Transverse colon (tissue), 4 donors: ENCODE data around the gene DOCK10. TPM values are rescaled to one million over a fixed set of nuclear protein-coding genes. Genes with fewer than 3 reads are reported as not detected.

Experiments
- DNase-seq: peaks from one replicate; pipeline ENCODE4 v3.0.0-alpha.2; 2019
- H3K27ac ChIP-seq, 4 donors: fragments of 200-600 bp; sonication (generic); 2 replicates each; pipeline ENCODE4 v1.5.1; 2016 to 2018; ENCODE audit warnings: inconsistent platforms in 4 of 4
- H3K27me3 ChIP-seq: fragments of 200-600 bp; sonication (generic); 2 replicates; pipeline ENCODE4 v1.5.1; 2017; ENCODE audit warnings: inconsistent platforms
- H3K36me3 ChIP-seq, 4 donors: fragments of 200-600 bp; sonication (generic); 2 replicates each; pipeline ENCODE4 v1.5.1; 2017 to 2019; ENCODE audit warnings: inconsistent platforms in 4 of 4
- H3K4me1 ChIP-seq, 4 donors: fragments of 200-600 bp; sonication (generic); 2 replicates each; pipeline ENCODE4 v1.5.1; 2017 to 2020; ENCODE audit warnings: inconsistent platforms in 4 of 4
- H3K4me3 ChIP-seq, 4 donors: fragments of 200-600 bp; sonication (generic); 1 replicate in 1 of 4; 2 replicates in 3 of 4; pipeline versions ENCODE4 v1.5.1 to v1.6.1; 2017 to 2019; ENCODE audit warnings: inconsistent platforms in 4 of 4
- H3K9me3 ChIP-seq, 2 donors: fragments of 200-600 bp; sonication (generic); 2 replicates each; pipeline ENCODE4 v1.5.1; 2017 to 2019; ENCODE audit warnings: inconsistent platforms in 2 of 2
- CTCF ChIP-seq, 5 experiments: fragments of 200-600 bp in 3 of 5; fragments of 450-650 bp in 2 of 5; sonication (generic) in 3 of 5; IDR thresholded peaks; 1 replicate in 2 of 5; 2 replicates in 3 of 5; pipeline ENCODE4 v1.5.1; 2016 to 2017; ENCODE audit warnings: antibody characterized with exemption in 5 of 5, inconsistent platforms in 3 of 5, mild to moderate bottlenecking in 2 of 5, moderate library complexity in 1 of 5
- EP300 ChIP-seq: sonication (generic); formaldehyde crosslinking; IDR thresholded peaks from one replicate; pipeline ENCODE4 v1.6.1; 2017; ENCODE audit warnings: antibody characterized with exemption, low read depth
- POLR2A ChIP-seq: fragments of 450-650 bp; IDR thresholded peaks from one replicate; pipeline ENCODE4 v1.6.1; 2016; ENCODE audit warnings: antibody characterized with exemption, mild to moderate bottlenecking, moderate library complexity
- POLR2AphosphoS5 ChIP-seq, 3 donors: sonication (generic); formaldehyde crosslinking; IDR thresholded peaks; one replicate each; pipeline ENCODE4 v1.6.1; 2016; ENCODE audit warnings: antibody characterized with exemption in 3 of 3
- WGBS, 2 donors: methylation state at CpG; one replicate each; pipeline ENCODE4 v1.1.5; 2018; ENCODE audit warnings: low coverage in 1 of 2; 5-methylcytosine and 5-hydroxymethylcytosine counted together
- in situ Hi-C, 4 donors: fragments of 200-750 bp; cut with MboI; loops; one replicate each; pipeline versions ENCODE4 v1.15.0 to v1.15.1; 2017; ENCODE audit warnings: low sequenced_read_pairs in 3 of 4, low pct_ligation_motif_present in 1 of 4, low pct_unique_long_range_greater_than_20kb in 1 of 4
- intact Hi-C: fragments of 100-400 bp; cut with DNase I; formaldehyde crosslinking; loops from one replicate; pipeline ENCODE4 v1.15.1; 2023; ENCODE audit warnings: low total_unique reads
- total RNA-seq, 4 donors: library from RNA; depleted of rRNA; stranded (reverse); fragments of >200 nt; gene quantifications; one replicate each; pipeline ENCODE4 v1.1.0, GENCODE V29; 2016

DOCK10 gene
- total RNA-seq, 4 donors from 2014 or later: 5.2 to 64.7 (median 14.5) TPM

DNA sequence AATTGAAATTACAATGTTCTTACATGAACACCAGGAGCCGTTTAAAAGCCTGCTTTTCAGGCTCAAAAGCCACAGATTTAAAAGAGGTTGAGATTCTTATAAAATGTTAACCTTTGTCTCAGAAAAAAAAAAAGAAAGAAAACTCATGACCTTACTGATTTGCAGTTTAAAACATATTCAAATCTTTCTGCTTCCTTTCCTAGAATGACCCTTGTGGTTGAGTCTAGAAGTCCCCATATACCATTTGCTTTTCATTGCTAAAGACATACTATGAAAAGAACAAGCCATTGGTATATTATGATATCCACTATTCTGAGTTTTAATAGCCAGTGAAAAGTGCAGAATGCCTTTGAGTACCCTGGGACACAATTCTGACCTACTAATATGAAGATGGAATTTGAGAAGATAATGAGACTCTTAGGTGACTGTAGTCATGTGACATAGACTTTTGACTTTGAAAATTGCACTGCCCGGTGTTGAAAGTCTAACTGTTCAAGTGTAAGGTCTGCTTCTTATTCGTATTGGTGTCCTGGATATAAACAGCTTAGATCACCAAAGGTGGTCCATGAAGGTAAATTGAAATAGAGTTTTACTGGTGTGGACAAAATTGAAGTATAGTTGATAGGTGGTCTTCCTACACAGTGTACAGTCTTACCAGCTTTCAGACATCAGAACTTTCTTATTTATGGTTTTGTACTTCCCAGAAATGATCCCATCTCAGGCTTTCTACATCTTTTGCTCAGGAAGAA, 117.0 kb downstream of the DOCK10 start:
- in situ Hi-C loops: no loop called here
- intact Hi-C loops: no loop called here
- TF ChIP-seq POLR2A (no peak), CTCF (IDR thresholded peaks at IDR 0.05) (no peak), POLR2AphosphoS5 (IDR thresholded peaks at IDR 0.05) (no peak), EP300 (no peak)
- H3K4me1 ChIP-seq: peaks cover 5 to 44% (median 17%) of the 10 kb centered on the region in 4 donors
- peak overlapping the region; percentile 46 to 73 (median 62) for H3K27ac ChIP-seq
- H3K27me3 ChIP-seq: no peaks in the 10 kb centered on the region
- WGBS, 2 donors: 65 to 78% methylated on average over 2 to 3 of the region's 3 CpGs
- no peak overlapping the region for H3K4me3 ChIP-seq
- DNase-seq: no peak
- H3K9me3 ChIP-seq: no peaks in the 10 kb centered on the region
- H3K36me3 ChIP-seq: no peaks in the 10 kb centered on the region

DNA sequence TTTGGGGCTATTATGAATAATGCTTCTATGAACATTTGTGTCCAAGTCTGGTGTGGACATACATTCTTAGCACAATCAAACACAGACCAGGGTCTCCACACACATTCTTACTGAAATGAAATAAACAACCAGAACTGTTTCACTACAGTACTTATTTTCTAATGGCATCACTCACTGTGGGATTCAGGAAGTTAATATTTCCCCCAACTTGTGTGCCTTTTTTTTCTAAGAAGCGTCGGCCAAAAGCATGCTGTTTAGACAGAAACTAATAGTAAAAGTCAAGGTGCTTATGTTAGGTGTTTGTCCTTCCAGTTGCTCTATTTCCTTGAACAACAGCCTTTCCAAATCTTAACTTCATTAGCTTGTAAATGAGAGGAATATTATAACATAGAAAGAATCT, 117.6 kb downstream of the DOCK10 start:
- intact Hi-C loops: no loop called here
- no peak for DNase-seq
- Histone ChIP-seq H3K4me3 (no peak overlapping the region), H3K9me3 (no peaks in the 10 kb centered on the region), H3K27ac (no peak overlapping the region), H3K36me3 (no peaks in the 10 kb centered on the region), H3K27me3 (no peaks in the 10 kb centered on the region), H3K4me1 (peaks cover 5 to 44% (median 17%) of the 10 kb centered on the region in 4 donors)
- WGBS, 2 donors: 69 to 73% methylated on average over 2 of the region's 2 CpGs
- in situ Hi-C loops: no loop called here
- TF ChIP-seq POLR2A: no peak
- TF ChIP-seq POLR2AphosphoS5 (IDR thresholded peaks at IDR 0.05): no peak
- TF ChIP-seq CTCF (IDR thresholded peaks at IDR 0.05): no peak
- TF ChIP-seq EP300: no peak

DNA sequence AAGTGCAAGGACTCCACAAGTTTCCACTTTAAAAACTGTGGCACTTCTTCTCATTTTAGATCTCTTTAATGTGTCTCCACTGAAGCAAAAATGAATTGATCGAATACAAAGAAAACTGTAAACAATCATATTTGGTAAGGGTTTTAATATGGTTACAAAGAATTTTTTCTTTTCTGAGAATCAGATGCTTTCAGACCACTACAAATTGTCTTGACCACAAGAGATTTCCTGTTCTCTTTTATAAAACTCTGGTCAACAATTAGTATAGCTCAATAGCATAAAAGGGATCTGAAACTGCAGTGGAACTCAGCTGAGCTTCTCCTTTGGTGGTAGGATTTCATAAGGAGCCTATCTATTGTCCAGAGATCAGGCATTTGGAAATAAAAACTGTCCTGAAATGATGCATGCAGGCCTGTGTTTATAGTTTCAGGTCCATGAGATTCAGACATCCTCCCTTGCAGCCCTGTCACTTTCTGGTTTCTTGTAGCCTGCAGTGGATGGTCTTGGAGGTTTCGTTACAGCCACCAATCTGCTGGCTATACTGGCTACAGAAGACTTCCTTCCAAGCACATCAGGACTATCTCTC, 120.0 kb downstream of the DOCK10 start:
- no peaks in the 10 kb centered on the region for H3K27me3 ChIP-seq
- intact Hi-C loops: no loop called here
- in situ Hi-C loops: no loop called here
- peak overlapping the region; percentile 33 to 60 (median 55) for H3K27ac ChIP-seq
- 31 to 42% methylated on average over 1 to 2 of the region's 2 CpGs for WGBS, 2 donors
- no peak overlapping the region for H3K4me3 ChIP-seq
- no peaks in the 10 kb centered on the region for H3K9me3 ChIP-seq
- H3K4me1 ChIP-seq: peaks cover 0 to 22% (median 10%) of the 10 kb centered on the region in 4 donors
- TF ChIP-seq POLR2AphosphoS5 (IDR thresholded peaks at IDR 0.05): no peak
- peak; percentile 9 for TF ChIP-seq POLR2A
- DNase-seq: no peak
- H3K36me3 ChIP-seq: no peaks in the 10 kb centered on the region

DNA sequence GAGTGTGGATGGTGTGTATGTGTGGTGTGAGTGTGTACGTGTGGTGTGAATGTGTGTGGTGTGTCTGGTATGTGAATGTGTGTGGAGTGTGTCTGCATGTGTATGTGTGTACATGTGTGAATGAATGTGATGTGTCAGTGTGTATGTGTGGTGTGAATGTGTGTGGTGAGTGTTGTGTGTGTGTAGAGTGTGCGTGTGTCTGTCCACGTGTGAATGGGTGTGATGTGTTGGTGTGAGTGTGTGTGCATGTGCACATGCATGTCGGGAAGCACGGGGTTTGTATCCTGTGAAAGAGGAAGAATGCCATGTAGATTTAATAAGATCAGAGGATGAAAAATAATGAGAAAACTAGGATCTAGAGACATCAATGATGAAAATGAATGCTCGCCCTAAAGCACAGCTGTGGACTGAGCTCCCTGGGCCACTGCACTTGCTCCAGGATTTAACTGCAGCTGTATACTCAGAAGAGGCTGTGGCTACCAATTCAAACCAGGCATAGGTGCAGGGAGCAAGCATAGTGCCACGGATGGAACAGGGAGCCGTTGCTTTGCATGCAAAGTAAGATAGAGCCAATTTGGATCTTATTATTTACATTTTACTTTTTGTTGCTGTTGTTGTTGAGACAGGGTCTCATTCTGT, 122.7 kb downstream of the DOCK10 start:
- DNase-seq: no peak
- intact Hi-C loops: no loop called here
- no peak overlapping the region for H3K4me3 ChIP-seq
- TF ChIP-seq EP300: no peak
- TF ChIP-seq POLR2A: no peak
- TF ChIP-seq CTCF (IDR thresholded peaks at IDR 0.05): no peak
- no peak for TF ChIP-seq POLR2AphosphoS5 (IDR thresholded peaks at IDR 0.05)
- H3K4me1 ChIP-seq: peaks cover 0 to 3% (median 0%) of the 10 kb centered on the region in 4 donors
- H3K27me3 ChIP-seq: no peaks in the 10 kb centered on the region
- H3K27ac ChIP-seq: no peak overlapping the region
- no peaks in the 10 kb centered on the region for H3K9me3 ChIP-seq
- 81 to 85% methylated on average over 8 of the region's 8 CpGs for WGBS, 2 donors
- in situ Hi-C loops: no loop called here
- H3K36me3 ChIP-seq: no peaks in the 10 kb centered on the region
